HK-2 (cell line): ENCODE measurements around the gene NUBP1.
"Not testable (repeated sequence)": the region's sequence is repeated elsewhere in the genome, so short reads cannot be mapped to it uniquely, and the experiment has no call there.

Experiments
- DNase-seq: peaks from one replicate; pipeline ENCODE4 v3.0.0-alpha.2; 2018; ENCODE audit not compliant: unreplicated experiment

Gene NUBP1

DNA sequence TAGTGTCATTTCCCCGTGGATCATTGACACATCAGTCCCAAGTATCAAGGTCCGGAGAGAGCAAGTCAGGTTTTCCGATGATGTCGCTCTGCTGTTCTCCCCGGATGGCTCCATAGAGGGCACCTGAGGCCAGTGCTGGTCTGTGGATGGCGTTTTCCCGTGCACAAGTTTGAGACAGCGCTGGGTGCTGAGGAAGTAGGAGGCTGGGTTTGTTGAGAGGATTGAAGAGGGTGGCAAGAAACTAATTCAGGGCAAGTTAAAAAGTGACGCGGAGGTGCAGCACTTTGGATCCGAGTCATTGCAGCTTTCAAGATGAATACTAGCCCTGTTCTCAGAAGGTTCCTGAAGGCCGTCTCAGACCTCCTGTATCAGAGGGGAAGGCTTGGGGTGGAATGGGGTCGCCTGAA, 7.7 kb downstream of the NUBP1 start:
- no peak for DNase-seq

GRCh38 chr16:10752843-10753523, 9.3 kb downstream of the NUBP1 start:
- no peak for DNase-seq

- DNase-seq, result no peak
Measured at GRCh38 chr16:10753670-10754069, 10.0 kb downstream of the NUBP1 start.

DNA sequence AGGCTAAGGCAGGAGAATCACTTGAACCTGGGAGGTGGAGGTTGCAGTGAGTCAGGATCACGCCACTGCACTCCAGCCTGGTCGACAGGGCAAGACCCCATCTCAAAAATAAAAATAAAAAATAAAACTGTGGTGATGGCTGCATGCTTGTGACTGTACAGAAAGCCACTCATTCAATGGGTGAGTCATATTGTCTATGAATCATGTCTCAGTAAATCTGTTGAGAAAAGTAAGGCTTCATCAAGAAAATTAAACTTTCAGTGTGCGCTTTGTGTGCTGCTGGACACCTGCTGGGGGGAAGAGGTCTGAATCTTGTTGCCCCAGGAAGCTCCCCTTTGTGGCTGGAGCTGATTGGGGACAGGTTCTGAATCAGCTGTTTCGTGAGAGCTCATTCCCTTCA, 11.3 kb downstream of the NUBP1 start:
- no peak for DNase-seq

- DNase-seq, result no peak
Measured at GRCh38 chr16:10756574-10756973, 12.9 kb downstream of the NUBP1 start.

DNA sequence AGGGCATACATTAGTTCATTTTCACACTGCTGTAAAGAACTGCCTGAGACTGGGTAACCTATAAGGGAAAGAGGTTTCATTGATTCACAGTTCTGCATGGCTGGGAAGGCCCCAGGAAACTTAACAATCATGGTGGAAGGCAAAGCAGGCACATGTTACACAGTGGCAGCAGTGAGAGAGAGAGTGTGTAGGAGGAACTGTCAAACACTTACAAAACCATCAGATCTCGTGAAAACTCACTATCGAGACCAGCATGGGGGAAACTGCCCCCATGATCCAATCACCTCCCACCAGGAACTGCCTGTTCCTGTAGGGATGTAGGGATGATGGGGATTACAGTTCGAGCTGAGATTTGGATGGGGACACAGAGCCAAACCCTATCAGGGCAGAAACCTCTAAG, 17.2 kb downstream of the NUBP1 start:
- DNase-seq, result no peak

DNA sequence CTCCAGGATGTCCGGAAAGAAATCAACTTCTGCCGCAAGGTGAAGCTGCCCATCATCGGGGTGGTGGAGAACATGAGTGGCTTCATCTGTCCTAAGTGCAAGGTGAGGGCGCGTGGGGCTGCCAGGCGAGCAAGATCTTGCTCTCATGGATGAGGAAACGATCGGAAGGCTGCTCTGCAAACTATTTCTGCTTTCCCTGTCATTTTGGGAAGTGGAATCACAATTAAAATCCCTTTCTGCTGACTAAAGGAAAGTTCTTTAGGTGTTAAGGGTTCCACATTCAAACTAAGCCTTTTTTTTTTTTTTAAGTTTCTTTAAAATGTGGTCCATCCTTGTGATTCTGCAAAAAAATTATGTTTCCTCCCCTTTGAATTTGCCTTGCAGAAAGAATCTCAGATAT, 17.7 kb downstream of the NUBP1 start:
- no peak for DNase-seq

- no peak for DNase-seq
Measured at GRCh38 chr16:10762336-10763016, 18.8 kb downstream of the NUBP1 start.

GRCh38 chr16:10763456-10763855, 19.8 kb downstream of the NUBP1 start:
- no peak for DNase-seq

DNA sequence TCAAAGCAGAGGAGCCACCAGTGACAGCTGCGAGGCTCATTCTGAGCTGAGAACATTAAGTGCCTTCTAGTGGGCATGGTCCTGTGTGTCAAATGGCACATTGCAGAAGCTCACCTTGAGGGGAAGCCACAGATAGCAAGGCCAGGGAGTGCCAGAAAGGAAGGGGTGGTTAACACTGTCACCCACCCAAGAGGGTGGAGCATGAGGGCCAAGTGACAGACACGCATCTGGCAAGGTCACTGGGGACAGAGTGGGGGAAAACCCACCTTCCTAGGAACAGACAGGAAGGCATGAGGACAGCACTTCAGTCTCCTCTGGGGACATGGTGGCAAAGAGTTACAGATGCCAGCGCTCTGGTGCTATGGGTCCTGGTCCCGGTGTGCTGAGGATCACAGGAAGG, 22.1 kb downstream of the NUBP1 start:
- no peak for DNase-seq

DNA sequence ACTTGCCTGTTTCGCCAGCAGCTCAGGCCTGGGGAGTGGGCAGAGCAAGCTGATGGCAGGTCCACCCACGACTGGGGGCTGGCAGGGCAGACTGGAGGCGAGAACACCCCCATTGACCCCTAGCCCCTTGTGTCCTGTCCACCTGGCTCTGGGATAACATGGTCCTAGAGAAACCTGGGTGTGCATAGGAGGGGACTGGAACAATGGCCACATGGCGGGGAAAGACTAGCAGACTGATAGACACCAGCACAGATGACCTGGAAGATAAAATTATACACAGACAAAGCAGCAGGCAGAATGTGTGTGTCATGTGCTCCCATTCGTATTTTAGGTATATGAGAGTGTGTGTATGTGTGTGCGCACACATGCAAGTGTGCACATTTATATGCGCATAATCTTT, 23.5 kb downstream of the NUBP1 start:
- no peak for DNase-seq

DNA sequence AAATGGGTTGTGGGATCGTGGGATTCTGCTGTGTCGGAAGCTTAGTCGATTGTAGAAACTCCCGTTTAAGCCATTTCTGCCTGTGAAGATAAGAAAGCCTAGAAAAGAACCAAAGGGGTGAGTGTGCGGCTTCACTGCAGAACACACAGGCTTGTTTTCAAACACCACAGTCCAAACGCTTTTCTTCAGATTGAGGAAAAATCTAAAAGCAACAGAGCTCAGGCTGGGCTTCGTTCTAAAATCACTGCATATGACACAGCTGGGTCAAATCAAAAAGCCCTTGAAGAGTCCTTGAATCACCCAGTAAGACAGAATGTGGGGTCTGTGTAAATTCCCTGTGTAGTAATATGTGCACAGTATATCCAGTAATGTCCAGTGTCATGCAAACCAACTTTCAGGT, 25.7 kb downstream of the NUBP1 start:
- DNase-seq, result no peak

GRCh38 chr16:10770907-10771306, 27.3 kb downstream of the NUBP1 start:
- DNase-seq, result no peak

- no peak for DNase-seq
Measured at GRCh38 chr16:10776280-10776679, 32.6 kb downstream of the NUBP1 start.

- not testable (repeated sequence) for DNase-seq
Measured at GRCh38 chr16:10776923-10777322, 33.3 kb downstream of the NUBP1 start.

GRCh38 chr16:10777356-10777755, 33.7 kb downstream of the NUBP1 start:
- DNase-seq, result no peak

GRCh38 chr16:10779908-10780307, 36.3 kb downstream of the NUBP1 start:
- DNase-seq, result not testable (repeated sequence)

GRCh38 chr16:10780628-10781027, 37.0 kb downstream of the NUBP1 start:
- no peak for DNase-seq

DNA sequence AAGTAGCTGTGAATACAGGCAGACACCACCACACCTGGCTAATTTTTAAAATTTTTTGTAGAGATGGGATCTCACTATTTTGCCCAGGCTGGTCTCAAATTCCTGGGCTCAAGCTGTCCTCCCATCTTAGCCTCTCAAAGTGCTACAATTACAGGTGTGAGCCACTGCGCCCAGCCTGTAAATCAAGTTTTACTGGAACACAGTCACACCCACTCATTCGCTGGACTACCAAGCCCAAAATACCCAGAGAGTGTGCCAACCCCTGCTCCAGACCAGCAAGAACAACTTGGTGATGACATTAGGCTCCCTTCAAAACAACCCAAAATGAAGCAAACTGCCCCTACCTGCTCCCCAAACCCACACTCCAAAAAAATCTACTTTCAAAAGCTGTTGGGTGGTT, 39.0 kb downstream of the NUBP1 start:
- DNase-seq, result no peak

GRCh38 chr16:10787304-10787703, 43.7 kb downstream of the NUBP1 start:
- no peak for DNase-seq

GRCh38 chr16:10788630-10789029, 45.0 kb downstream of the NUBP1 start:
- DNase-seq, result not testable (repeated sequence)

DNA sequence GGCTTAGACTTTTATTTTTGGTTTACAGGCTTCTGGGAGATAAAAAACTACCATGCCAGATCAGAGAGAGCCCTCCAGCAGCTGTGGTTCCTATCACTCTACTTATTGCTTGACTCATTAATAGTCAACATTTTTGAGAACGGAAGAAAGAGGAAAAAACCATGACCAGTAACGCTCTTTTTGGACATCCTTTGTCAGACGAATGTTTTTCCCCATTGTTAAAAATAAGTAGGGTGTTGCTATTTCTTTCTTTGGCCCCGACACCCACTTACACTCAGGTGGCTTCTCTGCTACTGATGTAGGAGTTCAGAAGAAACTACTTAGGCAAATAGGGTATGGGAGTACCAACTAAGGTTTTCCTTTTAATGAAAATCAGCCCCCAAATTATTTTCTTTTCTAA, 47.4 kb downstream of the NUBP1 start:
- no peak for DNase-seq

DNA sequence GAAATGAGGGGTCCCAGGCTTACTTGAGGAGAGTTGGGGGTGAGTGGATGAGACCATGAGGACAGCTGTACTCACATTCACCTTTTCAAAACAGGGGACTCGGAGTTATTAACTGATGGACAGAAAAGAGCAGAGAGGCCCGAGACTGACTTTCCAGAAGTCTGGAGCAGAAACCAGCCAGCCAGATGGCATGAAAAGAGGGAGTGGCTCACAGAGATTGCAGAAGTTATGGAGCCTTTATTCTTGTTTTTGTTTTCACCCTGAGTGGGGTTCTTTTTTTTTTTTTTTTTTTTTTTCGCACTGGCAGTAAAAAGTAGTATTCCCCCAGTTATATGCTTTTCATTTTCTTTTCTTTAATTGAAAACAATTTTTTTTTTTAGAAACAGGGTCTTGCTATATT, 56.1 kb downstream of the NUBP1 start:
- no peak for DNase-seq

DNA sequence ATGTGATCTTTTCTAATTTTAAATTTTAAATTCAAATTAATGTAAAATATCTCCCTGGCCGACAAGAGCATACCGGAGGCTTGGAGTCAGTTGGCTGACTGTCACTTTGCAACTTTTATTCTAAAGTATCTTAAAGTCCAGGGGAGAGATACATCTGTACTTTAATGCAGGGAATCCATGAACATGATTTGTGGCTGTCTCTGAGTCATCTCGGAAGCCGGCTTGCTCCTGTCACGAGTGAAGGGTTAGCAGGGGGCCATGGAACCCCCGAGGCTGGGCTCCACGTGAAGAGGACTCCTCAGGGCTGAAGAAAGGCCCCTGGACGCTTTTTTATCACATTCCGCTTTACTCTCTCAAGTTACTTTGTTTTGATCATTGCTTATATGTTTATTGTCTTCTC, 61.7 kb downstream of the NUBP1 start:
- no peak for DNase-seq
